CD1c-positive myeloid dendritic cell (primary cell): ENCODE results near the gene CDH5.
A peak's percentile ranks its signal among the peaks of the same experiment; 100 is the strongest.

ENCODE experiments used
- DNase-seq: peaks from one replicate; pipeline ENCODE4 v3.0.0-alpha.2; 2016; ENCODE audit errors: extremely low spot score

CDH5 gene

DNA sequence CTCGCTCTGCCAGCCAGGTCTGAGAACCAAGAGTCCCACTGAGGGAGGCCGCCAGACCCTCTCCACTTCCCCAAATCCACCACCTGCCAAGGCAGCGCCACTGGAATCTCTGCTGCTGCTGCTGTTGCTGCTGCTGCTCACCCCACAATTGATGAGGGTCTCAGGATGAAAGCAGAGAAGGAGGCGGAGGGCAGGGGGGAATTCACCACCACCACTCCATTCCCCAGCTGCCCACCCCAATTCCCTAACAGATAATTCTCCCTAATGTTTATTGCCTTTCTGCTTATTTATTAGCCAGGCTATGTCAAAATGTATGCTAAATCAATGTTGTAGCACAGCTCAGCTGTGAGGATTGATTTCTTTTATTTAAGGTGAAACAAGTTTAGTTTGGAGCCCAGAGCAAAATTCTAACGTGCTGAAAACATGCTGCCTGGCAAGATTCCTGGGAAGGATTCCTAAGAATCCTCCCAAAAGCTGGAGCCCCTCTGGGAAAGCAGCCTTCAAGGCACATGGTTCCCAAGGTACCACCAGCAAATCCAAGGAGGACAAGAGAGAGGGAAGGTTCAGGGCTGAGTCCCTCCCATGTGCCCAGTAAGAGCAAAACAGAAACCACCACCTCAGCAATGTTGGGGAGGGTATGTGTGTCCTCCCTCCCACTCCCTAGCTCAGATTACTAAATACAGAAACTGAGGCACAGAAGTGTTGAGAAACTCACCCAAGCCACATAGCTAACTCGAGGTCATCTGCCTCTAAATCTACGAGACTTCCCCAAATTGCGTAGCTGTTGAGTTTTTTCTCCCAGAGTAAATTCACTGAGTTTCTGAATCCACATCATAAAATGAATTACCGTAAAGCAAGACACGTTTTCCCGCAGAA is 12.2 kb upstream of the CDH5 start:
- peak; percentile 35 for DNase-seq

DNA sequence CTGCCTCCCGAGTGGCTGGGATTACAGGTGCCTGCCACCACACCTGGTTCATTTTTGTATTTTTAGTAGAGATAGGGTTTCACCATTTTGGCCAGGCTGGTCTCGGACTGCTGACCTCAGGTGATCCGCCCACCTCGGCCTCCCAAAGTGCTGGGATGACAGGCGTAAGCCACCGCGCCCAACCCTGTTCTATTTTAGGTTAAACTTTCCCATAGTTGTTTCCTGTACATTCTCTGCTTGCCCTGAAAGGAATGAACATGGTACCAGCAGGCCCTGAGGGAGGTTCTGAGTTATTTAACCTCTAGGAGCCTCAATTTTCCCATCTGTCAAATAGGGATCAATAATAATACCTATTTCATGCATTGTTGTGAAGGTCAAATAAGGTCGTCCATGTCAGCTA is 11.0 kb upstream of the CDH5 start:
- DNase-seq = no peak

DNA sequence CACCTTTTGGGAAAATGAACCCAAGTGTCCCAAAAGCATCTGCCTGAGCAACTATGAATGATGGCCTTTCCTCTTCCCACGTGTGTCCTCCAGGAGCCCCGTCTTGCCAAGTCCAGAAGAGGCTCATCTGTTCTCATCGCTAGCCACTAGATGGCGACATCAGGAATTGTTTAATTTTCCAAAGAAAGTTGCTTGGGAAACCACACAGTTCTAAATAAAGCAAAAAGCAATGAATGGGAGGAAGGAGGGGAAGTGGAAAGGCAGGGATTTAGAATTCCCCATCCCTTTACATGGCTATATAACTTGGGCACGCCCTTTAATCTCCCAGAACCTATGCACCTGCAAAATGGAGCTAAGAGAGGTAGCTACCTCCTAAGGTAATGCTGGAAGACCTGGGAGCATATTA is 9.0 kb upstream of the CDH5 start:
- DNase-seq = peak; percentile 73

DNA sequence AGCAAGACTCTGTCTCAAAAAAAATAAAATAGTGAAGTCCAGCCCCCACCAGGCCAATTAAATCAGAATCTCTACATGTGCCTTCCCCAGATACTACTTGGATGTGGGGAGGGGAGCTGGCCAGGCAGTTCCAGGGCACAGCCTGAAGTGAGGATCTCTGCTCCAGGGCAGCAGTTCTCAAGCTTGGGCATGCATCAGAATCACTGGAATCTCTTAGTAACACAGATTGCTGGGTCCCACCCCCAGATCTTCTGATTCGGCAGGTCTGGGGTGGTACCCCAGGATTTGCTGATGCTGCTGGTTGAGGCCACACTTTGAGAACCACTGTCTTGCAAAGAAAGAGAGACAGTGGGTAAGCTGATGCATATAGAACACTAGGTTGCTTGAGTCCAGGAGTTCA is 8.3 kb upstream of the CDH5 start:
- no peak for DNase-seq

DNA sequence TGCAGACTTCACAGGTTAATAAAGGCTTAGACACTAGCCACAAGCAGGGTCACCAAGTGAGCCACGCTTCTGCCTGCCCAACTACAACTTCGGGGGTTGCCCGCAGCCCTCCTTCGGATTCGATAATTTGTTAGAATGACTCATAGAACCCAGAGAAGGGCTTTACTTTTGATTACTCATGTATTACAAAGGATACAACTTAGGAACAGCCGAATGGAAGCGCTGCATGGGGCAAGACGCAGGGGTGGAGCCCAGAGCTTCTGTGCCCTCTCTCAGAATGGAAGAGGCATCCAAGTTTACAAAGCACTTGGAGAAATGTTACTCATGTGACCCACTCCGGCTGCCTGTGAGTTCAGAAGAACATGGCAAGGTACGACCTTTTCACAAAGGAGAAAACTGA is 7.5 kb upstream of the CDH5 start:
- DNase-seq = no peak

DNA sequence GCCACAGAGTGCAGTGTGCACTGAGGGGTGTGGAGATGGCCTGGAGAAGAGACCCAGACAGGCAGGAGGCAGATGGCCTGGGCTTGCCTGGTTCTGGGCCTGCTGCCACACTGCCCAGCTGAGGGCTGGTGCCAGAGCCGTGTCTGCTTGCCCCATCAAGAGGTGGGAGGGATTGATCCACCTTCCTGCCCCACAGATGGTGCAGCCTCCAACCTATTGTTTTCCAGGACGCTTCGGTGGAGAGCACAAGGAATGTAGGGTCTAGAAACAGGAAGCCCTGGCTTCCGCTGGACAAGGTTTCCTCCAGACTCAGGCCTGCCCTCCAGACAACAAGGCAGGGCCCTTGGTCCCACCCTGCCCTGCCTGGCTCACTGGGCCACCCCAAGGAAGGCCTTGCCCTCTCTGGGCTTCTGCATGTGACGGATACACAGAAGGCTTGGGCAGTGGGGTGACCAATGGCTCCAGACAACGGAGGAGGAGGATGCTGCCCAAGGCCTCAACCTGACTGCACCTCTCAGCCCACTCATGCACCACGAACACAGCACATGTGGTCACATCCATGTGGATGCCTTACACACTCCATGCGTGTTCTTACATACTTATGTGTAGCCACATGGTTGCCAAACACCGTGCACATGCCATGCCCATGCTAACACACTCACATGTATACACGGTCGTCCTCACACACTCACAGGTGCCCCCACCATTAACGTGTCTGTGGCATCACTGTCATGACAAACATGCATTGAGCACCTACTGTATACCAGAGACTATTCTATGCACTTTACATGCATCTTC is 6.5 kb upstream of the CDH5 start:
- no peak for DNase-seq

DNA sequence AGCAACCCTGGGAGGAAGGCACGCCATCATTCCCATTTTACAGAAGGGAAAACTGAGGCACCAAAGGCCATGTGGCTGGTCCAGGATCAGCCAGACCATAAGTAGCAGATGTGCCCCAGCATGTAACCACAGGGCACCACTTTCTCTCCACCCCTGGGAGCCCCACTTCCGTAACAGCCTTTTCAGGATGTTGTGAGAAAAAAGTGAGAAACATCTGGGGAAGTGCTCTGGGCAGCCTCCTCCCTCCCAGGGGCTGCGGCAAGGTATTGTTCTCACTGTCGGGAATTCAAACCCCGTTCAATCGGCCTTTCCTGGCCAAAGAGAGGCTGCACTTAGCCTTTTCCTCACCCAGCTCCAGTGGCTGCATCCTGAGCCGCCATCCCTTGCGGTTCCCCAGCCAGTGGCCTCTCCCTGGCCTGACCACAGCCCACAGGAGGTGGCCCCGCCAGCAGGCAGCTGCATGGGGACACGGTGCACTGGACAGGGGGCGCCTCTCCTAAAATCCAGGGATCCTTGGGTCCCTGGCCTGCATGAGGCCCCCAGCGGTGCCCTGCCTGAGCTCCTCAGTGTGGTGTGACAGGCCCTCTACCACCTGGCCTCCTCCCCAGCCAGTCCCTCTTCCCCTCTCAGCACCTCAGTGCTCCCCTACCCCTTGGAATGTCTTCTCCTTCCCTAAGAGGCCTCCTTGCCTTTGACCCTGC is 5.7 kb upstream of the CDH5 start:
- peak; percentile 27 for DNase-seq

DNA sequence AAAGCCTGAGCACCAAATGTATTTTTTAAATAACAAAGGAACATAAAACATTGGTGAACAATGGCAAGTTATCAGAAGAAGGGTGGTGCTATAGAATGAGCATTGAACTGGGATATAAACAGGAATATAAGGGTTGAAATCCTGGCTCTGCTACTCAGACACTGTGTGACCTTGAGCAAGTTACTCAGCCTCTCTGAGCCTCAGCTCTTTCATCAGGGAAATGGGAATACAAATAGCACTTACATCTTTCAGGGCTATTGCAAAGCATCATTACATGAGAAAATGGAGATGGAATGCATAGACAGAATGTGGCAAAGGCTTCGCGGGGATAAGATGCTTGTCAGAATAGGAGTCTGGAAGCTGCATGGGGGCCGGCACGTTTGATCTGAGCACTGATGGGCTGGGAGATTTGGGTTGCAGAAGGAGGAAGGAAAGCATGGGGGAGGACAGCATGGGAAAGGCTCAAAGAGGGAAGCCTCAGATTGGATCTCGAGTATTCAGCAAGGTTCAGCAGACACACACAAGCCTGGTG is 4.8 kb upstream of the CDH5 start:
- DNase-seq = no peak

DNA sequence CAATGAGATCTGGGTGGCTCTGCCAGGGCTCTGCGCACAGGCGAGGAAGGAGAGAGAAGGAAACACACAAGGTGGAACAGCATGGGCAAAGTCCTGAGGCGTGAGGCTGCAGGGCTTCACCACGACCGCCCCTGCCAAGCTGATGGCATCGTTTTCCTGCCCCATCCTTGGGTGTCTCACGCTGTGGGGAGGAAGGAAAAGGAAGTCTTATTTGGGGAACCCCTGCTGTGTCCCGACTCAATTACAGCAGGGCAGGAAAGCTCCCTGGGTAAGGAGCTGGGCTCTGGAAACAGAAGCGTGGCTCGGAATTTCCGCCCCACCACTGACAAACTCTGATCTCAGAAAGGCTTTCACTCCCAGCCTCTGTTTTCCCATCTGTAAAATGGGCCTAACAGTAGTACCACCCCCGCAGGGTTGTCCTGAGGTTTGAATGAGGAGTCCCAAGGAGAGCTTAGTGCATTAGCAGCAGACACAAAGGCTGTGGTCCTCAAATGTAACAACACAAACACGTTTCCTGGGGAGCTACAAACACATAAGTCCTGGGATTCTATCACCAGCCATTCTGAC is 3.2 kb upstream of the CDH5 start:
- DNase-seq = no peak

DNA sequence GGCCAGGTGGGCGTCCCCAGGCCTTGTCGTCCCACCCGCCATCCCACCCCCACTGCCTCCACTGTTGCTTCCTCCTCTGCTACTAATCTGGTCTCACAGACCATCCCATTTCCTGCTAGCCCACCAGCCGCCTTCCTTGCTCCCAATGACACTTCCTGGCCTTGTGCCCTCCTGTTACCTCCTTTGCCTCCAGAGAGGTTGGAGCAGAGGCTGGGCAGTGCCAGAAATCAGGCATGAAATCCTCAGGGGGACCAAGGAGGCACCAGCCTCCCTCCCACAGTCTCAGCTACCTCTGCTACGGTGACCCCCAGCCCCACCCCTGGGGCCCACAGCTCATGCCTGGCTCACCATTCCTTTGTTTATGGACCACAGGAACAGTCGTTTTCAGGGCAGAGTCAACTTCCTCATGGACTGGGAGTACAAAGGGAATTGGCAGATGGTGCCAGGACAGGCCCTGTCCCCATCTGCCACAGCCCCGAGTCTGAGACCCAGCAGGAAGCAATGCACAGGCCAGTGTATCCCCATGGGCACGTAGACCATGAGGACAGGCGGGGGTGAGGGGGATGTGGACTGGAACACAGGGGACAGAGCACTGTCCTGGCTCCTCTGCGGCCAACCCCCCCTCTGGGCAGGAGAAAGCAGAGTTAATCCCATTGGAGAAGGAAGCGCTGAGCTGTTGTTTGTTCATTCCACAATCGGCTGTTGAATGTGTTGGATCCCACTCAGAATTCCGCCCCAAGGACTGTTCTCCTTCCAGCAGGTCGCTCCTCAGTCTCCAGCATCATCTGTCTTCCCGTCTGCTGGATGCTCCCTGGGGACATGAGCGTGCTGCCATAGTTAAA is 2.2 kb upstream of the CDH5 start:
- no peak for DNase-seq

DNA sequence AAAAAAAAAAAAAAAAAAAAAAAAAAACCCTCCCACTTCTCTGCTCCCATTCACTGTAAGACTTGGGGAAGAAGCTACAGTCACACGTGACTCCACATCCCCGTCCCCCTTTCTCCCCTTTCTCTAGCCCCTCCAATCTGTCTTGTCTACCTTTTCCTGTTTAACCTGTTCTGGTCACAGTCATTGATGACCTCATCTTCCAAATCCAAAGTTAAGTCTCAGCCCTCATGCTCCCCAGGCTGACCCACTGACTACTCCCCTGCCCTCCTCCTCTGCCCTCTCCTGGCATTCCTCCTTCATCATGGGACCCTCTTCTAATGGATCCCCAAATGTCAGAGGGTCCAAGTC is 1.6 kb upstream of the CDH5 start:
- no peak for DNase-seq

DNA sequence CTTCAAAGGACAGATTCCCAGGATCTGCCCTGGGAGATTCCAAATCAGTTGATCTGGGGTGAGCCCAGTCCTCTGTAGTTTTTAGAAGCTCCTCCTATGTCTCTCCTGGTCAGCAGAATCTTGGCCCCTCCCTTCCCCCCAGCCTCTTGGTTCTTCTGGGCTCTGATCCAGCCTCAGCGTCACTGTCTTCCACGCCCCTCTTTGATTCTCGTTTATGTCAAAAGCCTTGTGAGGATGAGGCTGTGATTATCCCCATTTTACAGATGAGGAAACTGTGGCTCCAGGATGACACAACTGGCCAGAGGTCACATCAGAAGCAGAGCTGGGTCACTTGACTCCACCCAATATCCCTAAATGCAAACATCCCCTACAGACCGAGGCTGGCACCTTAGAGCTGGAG is 840 bp upstream of the CDH5 start:
- peak; percentile 15 for DNase-seq

DNA sequence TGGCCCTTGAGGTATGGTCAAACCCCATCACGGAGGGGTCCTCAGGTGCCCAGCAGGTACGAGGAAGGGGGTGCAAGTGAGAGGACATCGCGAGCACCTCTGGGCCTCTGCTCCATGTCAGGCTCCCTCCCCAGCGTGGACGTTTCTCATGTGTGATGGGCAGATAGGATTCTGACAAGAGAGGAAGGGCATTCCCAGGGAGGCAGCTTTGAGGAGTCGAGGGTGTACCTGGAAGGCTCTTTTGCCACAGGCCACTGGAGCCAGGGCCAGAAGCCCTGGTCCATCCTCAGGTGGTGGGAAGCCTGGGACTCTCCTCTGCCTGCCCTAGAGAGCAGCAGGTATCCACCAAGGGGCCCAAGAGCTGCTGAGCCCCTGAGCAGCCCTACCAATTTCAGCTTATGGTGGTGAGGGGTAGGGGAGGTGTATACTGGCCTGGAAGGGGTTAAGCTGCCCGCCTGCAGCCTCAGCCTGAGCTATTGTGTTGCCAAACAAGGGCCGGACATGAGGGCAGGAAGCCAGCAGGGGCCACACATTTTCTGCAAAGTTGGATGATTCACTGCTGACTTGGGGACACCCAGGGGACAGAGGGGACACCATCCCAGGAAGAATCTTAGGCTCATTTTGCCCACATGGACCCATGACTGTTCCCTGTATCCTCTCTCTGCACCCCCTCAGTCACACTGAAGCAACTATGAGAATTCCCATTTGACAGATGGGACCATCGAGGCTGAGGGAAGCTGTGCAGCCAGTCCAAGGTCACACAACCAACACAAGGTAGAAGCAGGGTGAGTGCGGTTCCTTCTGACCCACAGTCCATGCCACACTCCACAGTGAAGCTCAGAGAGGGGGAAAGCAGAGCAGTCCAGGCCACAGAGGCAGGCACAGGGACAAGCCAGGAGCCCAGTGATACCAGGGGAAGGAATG is 1.7 kb downstream of the CDH5 start:
- DNase-seq = no peak

DNA sequence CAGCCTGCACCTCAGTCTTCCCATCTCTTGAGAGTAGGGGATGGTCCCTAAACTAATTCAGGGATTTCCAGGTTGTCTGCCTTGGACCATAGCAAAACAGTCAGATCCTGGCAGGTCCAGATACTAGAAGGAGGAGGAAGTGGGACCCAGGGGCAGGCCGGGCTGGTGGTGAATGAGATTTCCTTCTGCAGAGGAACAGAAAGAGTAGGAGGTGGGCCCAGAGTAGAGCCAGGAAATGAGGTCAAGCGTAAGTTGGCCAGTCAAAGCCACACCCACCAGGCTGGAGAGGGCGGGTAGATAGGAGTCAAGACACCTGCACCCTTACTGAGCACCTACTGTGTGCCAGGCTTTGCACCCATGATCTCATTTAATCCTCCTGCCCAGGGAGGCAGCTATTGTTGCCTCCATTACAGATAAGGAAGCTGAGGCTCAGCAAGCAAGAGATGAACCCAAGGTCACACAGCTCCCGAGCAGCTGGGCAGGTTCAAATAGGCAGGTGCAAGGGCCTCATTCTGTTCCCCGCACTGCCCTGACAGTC is 2.6 kb downstream of the CDH5 start:
- peak; percentile 71 for DNase-seq

DNA sequence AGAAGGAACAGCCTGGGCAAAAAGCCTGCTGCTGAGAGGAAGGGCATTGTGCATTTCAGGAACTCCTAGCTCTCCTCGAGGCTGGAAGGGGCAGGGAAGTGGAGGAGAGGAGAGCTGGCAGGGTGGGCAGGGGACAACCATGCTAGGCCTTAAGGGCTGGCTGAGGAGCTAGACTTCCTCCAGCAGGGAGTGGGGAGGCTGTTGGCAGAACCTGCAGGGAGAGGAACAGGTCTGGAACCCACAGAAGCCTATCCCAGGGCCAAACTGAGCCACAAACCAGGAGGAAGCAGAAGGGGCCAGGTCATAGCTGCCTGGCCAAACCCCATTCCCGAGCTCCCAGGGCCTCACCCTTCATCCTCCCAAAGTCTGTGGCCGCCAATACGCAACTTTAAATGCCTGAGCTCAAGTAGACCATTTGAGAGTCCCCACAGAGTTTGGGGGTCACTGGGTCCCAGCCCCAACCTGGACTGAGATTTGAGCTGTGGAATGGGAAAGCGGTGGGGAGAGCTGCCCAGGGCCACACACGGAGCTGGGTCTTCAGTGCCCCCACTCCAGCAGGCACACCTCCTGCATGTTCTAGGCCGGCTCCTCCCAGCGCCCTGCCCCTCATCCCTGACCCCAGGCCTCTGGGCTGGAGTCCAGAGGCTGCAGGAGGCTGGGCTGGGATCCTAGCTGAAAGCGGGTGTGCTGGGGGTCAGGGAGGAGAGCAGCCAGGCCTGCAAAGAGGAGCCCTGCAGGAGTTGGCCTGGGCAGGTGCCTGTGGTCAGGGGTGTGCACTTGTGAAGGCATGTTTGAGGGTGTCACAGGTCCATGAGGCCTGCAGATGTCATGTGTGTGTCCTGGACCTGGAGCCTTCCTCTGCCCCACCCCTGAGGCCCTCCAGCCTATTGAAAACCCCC is 4.5 kb downstream of the CDH5 start:
- DNase-seq = no peak

DNA sequence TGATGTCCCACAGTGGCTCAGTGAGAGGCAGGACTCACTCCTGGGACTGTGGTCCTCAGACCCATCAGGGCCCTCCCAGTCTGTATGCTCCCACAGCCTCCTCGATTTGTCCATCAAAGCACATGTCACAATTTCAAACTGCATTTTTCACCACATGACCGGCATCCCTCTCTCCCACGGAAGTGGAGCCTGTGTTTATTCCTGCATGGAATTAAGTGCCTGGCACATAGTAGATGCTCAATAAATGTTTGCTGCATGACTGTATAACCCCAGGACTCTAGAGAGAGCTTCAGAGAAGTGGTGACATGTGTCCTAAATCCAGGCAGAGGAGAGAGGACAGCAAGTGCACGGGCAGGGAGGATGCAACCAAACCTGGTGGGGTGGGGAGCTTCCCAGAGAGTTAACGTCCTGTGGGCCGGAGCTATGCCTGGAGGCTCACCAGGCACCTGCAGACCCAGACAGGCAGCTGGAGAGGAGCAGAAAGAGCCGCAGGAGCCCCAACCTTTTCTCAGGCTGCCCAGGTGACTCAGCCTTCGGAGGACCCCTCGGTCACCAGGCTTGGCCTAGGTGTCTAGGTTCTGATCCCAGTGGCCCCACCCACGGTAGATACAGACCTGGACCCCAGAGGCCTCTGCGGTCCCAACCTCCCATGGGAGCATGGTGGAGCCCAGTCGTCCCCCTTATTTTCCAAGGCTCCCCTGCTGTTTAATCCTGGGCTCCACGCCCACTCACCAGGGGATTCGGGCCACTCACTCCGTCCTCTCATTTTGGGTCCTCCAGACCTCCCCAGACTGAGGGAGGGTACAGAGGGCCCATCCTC is 5.8 kb downstream of the CDH5 start:
- no peak for DNase-seq

DNA sequence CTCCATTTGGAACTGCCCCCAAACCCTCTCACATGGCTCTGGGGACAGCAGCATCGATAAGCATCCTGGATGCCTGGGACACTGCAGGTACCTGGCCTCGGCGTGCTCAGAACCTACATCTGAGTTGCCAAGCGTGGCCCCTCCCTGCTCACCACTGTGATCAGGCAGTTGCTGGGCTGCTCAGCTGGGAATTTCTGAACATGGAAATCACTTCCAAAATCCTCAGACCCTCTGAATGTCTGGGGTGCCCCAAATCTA is 6.3 kb downstream of the CDH5 start:
- no peak for DNase-seq

DNA sequence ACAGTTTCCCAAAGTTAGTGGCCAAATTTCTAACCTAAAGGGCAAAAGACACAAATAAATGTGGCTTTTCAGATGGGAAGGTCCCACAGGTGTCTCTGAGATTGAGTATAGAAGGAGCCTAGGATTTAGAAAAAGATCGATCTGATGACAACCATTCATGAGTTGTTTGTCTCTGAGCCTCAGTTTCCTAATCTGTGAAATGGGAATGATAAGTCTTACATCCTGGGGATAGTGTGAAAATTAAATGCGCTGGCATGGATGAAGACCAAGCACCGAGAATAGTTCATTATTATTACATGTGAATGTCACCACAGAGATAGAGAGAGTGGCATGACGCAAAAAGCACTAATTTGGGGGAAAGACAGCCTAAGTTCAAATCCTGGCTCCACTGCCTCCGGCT is 7.2 kb downstream of the CDH5 start:
- DNase-seq = no peak
